GM19438 (cell line): Measurements from ENCODE around the gene SLC22A3.
"Not testable (repeated sequence)": the region's sequence is repeated elsewhere in the genome, so short reads cannot be mapped to it uniquely, and the experiment has no call there.

Source experiments
- ATAC-seq: cut with Tn5 transposase; IDR thresholded peaks from one replicate; pipeline ENCODE4 v1.9.1; 2021; ENCODE audit warnings: low read depth; ENCODE audit not compliant: unreplicated experiment

The SLC22A3 gene

GRCh38 chr6:160367798-160368547, 19.8 kb downstream of the SLC22A3 start:
- no peak for ATAC-seq

- no peak for ATAC-seq
These were observed 20.5 kb downstream of the SLC22A3 start for GRCh38 chr6:160368670-160369069.

DNA sequence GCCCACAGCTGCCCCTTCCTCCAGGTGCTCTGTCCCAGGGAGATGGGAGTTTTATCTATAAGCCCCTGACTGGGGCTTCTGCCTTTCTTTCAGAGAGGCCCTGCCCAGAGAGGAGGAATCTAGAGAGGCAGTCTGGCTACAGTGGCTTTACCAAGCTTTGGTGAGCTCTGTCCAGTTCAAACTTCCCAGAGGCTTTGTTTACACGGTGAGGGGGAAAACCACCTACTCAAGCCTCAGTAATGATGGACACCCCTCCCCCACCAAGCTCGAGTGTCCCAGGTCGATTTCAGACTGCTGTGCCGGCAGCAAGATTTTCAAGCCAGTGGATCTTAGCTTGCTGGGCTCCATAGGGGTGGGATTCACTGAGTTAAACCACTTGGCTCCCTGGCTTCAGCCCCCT, 25.4 kb downstream of the SLC22A3 start:
- not testable (repeated sequence) for ATAC-seq

DNA sequence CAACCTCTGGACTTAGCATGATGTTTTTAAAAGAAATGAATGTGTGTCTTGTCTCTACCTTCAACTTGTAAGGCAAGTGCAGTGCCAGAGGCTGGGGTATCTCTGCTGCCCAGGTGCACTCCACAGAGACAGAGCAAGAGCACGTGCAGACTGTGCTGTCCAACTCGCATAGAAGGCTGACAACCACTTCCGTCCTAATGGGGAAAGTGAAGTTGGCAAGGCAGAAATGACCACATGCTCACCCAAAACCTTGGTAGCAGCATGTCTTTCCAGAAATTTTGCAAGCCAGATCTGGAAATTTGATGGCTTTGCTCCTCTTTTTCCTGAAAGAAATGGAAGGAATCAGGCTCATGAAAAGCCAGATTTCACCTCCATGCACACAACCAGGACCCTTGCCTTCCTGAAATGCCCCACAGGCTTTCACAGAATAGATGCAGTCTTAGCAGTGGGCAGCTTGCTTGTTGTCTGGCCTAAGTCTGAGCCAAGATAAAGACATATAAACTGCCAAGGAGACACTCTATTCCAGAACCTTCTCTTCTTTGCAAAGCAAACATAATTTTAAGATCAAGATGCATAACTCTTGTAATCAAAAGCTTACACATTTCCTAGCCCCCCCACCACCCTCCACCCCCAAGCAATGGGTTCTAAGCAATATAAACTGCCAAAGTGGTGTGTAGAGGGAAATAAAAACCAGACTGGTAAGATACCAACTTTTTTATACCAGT, 26.8 kb downstream of the SLC22A3 start:
- no peak for ATAC-seq

DNA sequence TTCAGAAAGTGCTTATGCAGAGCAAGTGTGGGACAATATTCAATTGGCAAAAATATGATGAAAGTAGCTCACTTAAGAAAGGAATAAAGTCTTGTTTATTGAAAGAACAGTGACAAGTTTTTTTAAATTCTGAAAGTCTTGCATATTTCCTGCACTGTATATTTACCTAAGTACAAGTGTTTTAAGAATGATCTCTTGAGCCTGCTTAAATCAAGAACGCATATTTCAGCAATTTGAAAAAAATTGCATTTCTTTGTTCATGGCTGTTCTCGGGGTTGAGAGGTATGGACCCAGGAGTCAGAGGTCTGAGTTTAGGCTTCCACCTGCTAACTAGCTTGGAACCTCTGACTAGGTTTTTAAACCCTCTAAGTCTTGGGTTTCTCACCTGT, 27.4 kb downstream of the SLC22A3 start:
- no peak for ATAC-seq

DNA sequence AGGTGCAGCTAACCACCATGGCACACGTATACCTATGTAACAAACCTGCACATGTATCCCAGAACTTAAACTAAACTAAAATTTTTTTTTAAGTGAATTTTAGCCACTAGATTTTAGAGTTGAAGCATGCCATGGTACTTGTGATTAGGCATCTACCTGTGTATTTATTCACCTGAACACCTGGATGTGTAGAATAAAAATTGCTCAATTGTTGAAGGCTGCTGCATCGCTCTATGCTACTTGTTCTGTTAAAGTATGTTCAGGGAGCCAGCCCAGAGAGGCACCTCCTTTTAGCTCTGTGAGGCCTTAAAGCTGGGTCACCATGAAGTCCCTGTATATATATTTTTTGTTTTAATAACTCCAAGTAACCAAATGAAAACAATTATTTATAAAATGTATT, 28.3 kb downstream of the SLC22A3 start:
- ATAC-seq = no peak

GRCh38 chr6:160378218-160378617, 30.0 kb downstream of the SLC22A3 start:
- no peak for ATAC-seq

DNA sequence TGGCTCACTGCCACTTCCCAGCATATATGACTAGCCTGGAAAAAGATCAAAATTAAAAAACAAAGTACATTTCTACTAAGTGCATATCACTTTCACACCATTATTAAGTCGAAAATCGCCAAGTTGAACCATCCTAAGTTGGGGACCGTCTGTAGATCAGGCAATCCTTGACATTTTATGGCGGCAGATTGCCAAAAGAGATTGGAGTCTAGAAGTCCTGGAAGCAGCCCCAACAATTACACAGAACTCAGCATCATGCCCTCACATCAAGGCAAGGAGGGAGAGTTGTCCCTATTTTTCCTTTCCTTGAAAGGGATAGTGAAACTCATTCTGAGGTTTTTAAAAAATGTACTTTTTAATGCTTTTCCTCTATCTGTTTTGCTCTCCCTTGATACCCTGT, 30.7 kb downstream of the SLC22A3 start:
- no peak for ATAC-seq

- ATAC-seq = no peak
These were observed 31.3 kb downstream of the SLC22A3 start for GRCh38 chr6:160379466-160379865.

DNA sequence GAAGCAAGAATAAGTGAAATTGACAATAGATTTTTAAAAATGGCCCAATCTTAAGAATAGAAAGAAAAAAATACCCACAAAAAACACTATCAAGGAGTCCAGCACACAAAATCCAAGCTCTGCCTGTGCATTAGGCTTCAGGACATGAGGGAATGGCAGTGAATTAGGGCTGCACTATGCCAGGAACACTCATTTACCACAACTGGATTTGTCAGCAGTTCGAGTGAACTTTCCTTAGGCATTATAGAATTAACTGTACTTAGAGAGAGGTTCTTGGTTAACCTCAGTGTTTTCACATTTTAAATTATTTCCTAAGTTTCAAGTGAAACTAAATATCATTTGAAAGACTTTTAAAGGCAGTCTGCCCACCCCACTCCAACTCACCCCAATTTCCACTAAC, 34.8 kb downstream of the SLC22A3 start:
- no peak for ATAC-seq

- ATAC-seq = no peak
These were observed 38.8 kb downstream of the SLC22A3 start for GRCh38 chr6:160386869-160387530.

- ATAC-seq = no peak
These were observed 39.9 kb downstream of the SLC22A3 start for GRCh38 chr6:160387916-160388643.

GRCh38 chr6:160388922-160389321, 40.7 kb downstream of the SLC22A3 start:
- ATAC-seq = no peak

DNA sequence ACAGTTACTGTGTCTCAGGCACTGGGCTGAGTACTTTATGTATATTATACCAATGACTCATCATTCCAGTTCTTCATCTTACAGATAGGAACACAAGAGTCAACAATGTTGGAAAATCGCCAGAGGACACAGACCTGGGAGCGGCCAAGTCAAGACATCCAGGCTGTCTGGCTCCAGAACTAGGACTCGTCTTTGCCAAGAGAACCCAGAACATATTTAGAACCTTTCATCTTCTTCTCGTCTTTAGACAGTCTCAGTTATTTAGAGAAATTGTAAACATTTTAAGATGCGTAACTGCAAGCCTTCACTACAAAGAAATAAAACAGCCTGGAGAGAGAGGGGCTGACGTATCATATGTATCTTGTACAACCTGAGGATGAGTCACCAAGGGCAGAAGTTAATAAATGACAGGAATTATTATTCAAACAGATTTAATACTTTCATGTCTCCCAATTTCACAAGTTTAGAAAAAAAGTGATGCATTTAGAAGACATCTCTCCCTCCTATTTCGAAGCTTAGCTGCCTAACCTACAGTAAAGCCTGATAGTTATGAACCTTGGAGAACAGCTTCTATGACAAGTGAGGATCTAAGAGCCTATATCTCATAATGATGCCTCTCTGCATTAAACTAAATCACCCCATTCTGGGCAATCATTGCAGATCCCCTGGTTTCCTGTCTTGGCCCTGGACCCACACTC, 43.4 kb downstream of the SLC22A3 start:
- ATAC-seq = no peak

DNA sequence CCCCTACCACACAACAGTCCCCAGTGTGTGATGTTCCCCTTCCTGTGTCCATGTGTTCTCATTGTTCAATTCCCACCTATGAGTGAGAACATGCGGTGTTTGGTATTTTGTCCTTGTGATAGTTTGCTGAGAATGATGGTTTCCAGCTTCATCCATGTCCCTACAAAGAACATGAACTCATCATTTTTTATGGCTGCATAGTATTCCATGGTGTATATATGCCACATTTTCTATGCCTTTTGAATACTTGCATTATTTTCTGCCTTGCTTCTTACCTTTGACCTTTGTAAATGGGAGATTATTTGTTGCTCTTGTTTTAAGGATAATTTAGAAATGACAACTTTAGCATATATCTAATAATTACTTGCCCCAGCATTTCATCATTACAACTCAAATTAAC, 45.3 kb downstream of the SLC22A3 start:
- not testable (repeated sequence) for ATAC-seq

DNA sequence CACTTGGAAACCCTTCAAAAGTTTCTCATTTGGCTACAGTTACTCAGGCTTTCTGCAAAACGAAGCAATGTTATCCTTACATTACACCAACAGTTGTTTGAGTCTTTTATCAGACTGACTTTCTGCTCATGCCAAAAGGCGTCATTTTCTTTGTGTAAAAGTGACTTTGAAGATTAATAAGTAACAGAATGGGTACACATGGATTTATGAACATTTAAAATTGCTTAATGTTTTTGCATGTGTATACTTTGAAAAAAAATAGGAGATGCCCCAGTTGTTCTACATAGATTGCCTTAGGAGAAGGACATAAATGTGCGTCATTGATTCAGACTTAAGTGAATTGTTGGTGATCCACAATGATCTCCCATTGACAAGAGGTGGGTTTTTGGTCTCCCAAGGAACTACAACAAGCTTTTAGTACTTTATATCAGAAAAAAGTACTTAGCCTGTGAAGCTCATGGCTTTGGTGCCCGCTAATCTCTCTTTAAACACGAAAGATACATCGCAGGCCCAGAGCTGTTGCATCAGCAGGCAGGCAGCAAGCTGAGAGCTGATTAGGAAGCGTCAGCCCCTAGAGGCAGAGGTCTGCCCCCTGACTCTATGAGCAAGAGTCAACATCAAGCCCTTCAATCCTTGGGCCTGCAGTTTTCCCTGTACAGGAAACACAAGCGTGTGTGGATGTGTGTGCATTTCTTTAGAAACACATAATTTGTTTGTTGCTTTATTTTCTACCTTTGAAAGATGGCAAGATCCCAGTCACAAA, 45.9 kb downstream of the SLC22A3 start:
- ATAC-seq = no peak

GRCh38 chr6:160394654-160395035, 46.5 kb downstream of the SLC22A3 start:
- ATAC-seq = no peak

DNA sequence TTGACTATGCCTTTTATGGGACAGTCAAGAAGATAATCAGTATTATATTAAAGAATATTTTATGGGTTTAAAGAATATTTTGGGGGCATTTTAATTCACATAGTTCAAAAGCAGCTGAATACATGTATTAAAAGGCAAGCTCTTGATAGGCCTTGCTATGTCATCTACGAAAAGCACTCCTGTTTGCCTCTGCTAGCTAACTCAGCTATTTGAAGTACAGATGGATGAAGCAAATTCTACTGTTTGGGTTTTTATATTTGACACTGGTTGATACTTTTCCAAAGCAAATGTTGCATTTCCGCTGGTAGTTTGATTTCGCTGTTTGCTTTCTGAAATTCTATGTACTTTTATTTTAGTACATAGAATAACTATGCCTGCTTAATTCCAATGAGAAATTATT, 47.0 kb downstream of the SLC22A3 start:
- ATAC-seq = no peak

DNA sequence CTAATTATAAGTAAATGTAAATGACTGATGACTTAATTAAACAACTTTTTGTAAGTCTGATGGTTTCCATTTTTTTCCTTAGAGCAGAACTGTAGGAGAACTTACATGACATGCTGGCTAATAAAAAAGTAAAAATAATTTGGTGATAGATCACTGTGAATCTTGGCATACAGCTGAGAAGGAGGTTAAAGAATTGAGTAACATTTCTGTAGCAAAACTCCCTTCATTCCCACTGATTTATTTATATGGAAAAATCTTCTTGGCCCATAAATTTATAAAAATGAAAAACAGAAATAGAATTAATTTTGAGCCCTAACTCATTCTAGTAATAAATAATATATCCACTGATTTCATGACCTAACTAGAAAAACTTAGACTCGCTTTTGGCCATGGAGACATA, 48.1 kb downstream of the SLC22A3 start:
- ATAC-seq = no peak
